ENCODE results near the gene TENM4. TPM values are rescaled to one million over a fixed set of nuclear protein-coding genes. Genes with fewer than 3 reads are reported as not detected.

Gene TENM4
- total and polyA plus RNA-seq, 2 of the 8 experiments (the other 6 are each of a cell fraction or from before 2014, with no cell fraction given): 3.5 to 7.2 TPM

- Histone ChIP-seq H4K20me1 (replicated peaks in 1 of 2; ENCODE audit: control insufficient read depth in 1 of 2, insufficient read depth in 2 of 2, low read length in 2 of 2) (peaks cover 0 to 2% of the 10 kb centered on the region in 2 experiments), H3K4ac (replicated peaks; ENCODE audit: insufficient read length, low read depth, low read length) (no peak overlapping the region), H3K79me1 (ENCODE audit: low read depth, low read length) (no peaks in the 10 kb centered on the region), H3K9me3 (ENCODE audit: insufficient read depth in 2 of 2, low read depth in 1 of 2, low read length in 1 of 2) (peaks cover 0 to 3% of the 10 kb centered on the region in 2 experiments; a peak in 1 of 4 replicates), H3K4me3 (ENCODE audit: extremely low read depth in 1 of 4, insufficient read depth in 2 of 4, low read depth in 3 of 4, low read length in 4 of 4) (no peak overlapping the region), H3K14ac (ENCODE audit: insufficient read length) (no peak overlapping the region), H3K56ac (replicated peaks; ENCODE audit: insufficient read length, low read depth, low read length) (no peak overlapping the region), H3K27me3 (replicated peaks in 1 of 4; ENCODE audit: control insufficient read depth in 3 of 4, extremely low read depth in 1 of 4, insufficient read depth in 3 of 4, low read length in 3 of 4) (no peaks in the 10 kb centered on the region; a peak in 1 of 7 replicates), H2BK120ac (replicated peaks; ENCODE audit: low read depth, low read length) (no peak overlapping the region), H3K27ac (ENCODE audit: low read depth, low read length) (no peak overlapping the region), H2BK20ac (ENCODE audit: low read length) (no peak overlapping the region), H2BK12ac (ENCODE audit: low read depth, low read length) (no peak overlapping the region), H3K79me2 (ENCODE audit: control insufficient read depth in 1 of 2, insufficient read depth in 2 of 2, low read length in 2 of 2) (no peaks in the 10 kb centered on the region), H3K4me1 (replicated peaks in 1 of 4; ENCODE audit: control insufficient read depth in 3 of 4, insufficient read depth in 4 of 4, low read length in 3 of 4) (no peaks in the 10 kb centered on the region), H2BK15ac (ENCODE audit: low read length) (no peak overlapping the region), H3K4me2 (ENCODE audit: insufficient read depth in 1 of 2, low read depth in 2 of 2, low read length in 2 of 2) (no peak overlapping the region), H2AK5ac (ENCODE audit: low read depth, low read length) (no peak overlapping the region), H3K23ac (ENCODE audit: insufficient read length) (no peak overlapping the region), H2BK5ac (ENCODE audit: low read depth, low read length) (no peak overlapping the region), H3K23me2 (ENCODE audit: low read depth, low read length) (no peaks in the 10 kb centered on the region), H3K36me3 (ENCODE audit: control insufficient read depth in 2 of 4, insufficient read depth in 4 of 4, low read length in 3 of 4) (no peaks in the 10 kb centered on the region), H3K9ac (replicated peaks in 1 of 4; ENCODE audit: extremely low read depth in 1 of 4, low read depth in 3 of 4, low read length in 3 of 4) (no peak overlapping the region), H2AFZ (ENCODE audit: low read length) (no peak overlapping the region), H4K91ac (replicated peaks; ENCODE audit: insufficient read length, low read length) (no peak overlapping the region), H3K18ac (ENCODE audit: extremely low read depth, low read length) (no peak overlapping the region), H4K5ac (ENCODE audit: insufficient read length, low read depth, low read length) (no peak overlapping the region), H4K8ac (ENCODE audit: extremely low read depth, insufficient read depth, low read length) (no peak overlapping the region)
- ChIA-PET CTCF (ENCODE audit: partially characterized antibody) (no interaction called here), POLR2A (ENCODE audit: partially characterized antibody) (no interaction called here)
- WGBS, 2 experiments (ENCODE audit: extremely low coverage in 1 of 2, insufficient coverage in 1 of 2, insufficient read length in 1 of 2, insufficient replicate concordance in 2 of 2, low coverage in 1 of 2, low lambda C conversion rate in 2 of 2, missing lambda C conversion rate in 1 of 2): 83% methylated on average over 1 of the region's 1 CpG; no CpG with 5 or more reads in 1 of the 2 experiments
- DNase-seq (ENCODE audit: low read depth in 1 of 2, low spot score in 2 of 2): no peak
- no peak for FAIRE-seq
- TF ChIP-seq RFX5 (IDR thresholded peaks at IDR 0.05; ENCODE audit: borderline replicate concordance, low read depth, low read length) (no peak), MAFK (IDR thresholded peaks at IDR 0.05; ENCODE audit: low read depth, low read length) (no peak)
Observed at GRCh38 chr11:79182794-79183193, 258.0 kb downstream of the TENM4 start.
